ENCODE results near the gene KCNJ14.

The KCNJ14 gene

DNA sequence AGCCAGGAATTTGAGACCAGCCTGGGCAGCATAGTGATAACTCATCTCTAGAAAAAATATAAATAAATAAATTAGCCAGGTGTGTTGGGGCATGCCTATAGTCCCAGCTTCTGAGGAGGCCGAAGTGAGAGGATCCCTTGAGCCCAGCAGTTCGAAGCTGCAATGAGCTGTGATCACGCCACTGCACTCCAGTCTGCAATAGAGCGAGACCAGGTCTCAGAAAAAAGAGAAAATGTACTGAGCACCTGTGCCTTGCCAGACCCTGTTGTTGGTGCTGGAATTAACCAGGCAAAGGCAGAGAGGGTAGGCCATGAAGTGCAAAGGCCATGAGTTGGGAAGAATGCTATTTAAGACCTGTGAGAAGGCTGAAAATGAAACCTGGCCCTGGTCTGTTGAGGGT is 16.5 kb downstream of the KCNJ14 start:
- H3K27me3 Mint-ChIP-seq (ENCODE audit: low read depth): no peaks in the 10 kb centered on the region
- no peak overlapping the region for H3K27ac Mint-ChIP-seq
- no peaks in the 10 kb centered on the region for H3K9me3 Mint-ChIP-seq
- H3K4me1 Mint-ChIP-seq (ENCODE audit: low read depth): peaks cover 12% of the 10 kb centered on the region
- H3K4me3 Mint-ChIP-seq: no peak overlapping the region
- H3K36me3 Mint-ChIP-seq (ENCODE audit: low read depth): peaks cover 16% of the 10 kb centered on the region

DNA sequence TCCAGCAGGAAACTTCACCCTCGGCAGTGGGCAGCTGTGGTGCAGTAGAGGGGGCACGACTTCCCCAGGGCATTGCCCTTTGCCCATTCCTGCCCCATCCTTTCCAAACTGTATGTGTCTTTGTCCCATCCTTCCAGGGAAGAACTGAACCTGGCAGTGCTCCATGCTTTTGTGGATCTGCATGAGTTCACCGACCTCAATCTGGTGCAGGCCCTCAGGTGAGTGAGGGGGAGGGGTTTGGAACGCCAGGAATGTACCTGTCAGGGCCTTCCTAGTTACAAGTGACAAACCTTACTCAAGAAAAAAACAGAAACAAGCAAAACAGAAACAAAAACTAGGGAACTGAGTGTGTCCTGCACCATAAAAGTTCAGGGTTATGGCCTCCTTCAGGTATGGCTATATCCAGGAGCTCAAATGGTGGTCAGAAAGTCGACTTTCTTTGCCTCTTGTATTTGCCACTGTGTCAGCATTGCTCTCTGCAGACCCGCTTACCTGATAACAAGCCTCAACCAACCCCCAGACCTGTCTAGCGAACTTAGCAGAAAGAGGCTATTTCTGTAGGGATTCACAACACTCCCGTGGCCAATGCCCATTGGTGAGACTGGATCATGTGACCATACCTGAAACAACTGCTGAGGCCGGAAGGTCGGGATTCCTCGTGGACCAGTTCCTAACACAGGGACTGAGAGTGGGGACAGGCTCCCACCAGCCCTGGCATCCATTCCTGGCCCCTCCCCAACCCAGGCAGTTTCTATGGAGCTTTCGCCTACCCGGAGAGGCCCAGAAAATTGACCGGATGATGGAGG is 18.0 kb downstream of the KCNJ14 start:
- Mint-ChIP-seq H3K27ac (no peak overlapping the region), H3K9me3 (no peaks in the 10 kb centered on the region), H3K36me3 (ENCODE audit: low read depth) (peaks cover 16% of the 10 kb centered on the region), H3K4me3 (no peak overlapping the region), H3K4me1 (ENCODE audit: low read depth) (peaks cover 12% of the 10 kb centered on the region), H3K27me3 (ENCODE audit: low read depth) (no peaks in the 10 kb centered on the region)

- H3K36me3 Mint-ChIP-seq (ENCODE audit: low read depth): peaks cover 15% of the 10 kb centered on the region
- peaks cover 10% of the 10 kb centered on the region for H3K4me1 Mint-ChIP-seq (ENCODE audit: low read depth)
- H3K27ac Mint-ChIP-seq: no peak overlapping the region
- no peak overlapping the region for H3K4me3 Mint-ChIP-seq
- H3K9me3 Mint-ChIP-seq: no peaks in the 10 kb centered on the region
- H3K27me3 Mint-ChIP-seq (ENCODE audit: low read depth): no peaks in the 10 kb centered on the region
Measured at GRCh38 chr19:48474084-48474592, 18.8 kb downstream of the KCNJ14 start.

GRCh38 chr19:48475369-48476068 is 20.1 kb downstream of the KCNJ14 start:
- Mint-ChIP-seq H3K36me3 (ENCODE audit: low read depth) (peaks cover 20% of the 10 kb centered on the region), H3K9me3 (no peaks in the 10 kb centered on the region), H3K4me3 (no peak overlapping the region), H3K4me1 (ENCODE audit: low read depth) (peaks cover 12% of the 10 kb centered on the region), H3K27me3 (ENCODE audit: low read depth) (no peaks in the 10 kb centered on the region), H3K27ac (no peak overlapping the region)

- no peak overlapping the region for H3K27ac Mint-ChIP-seq
- peaks cover 21% of the 10 kb centered on the region for H3K36me3 Mint-ChIP-seq (ENCODE audit: low read depth)
- no peaks in the 10 kb centered on the region for H3K9me3 Mint-ChIP-seq
- H3K4me1 Mint-ChIP-seq (ENCODE audit: low read depth): peaks cover 13% of the 10 kb centered on the region
- H3K4me3 Mint-ChIP-seq: no peak overlapping the region
- no peaks in the 10 kb centered on the region for H3K27me3 Mint-ChIP-seq (ENCODE audit: low read depth)
Measured at GRCh38 chr19:48476176-48476575, 20.8 kb downstream of the KCNJ14 start.

GRCh38 chr19:48477067-48477685 is 21.8 kb downstream of the KCNJ14 start:
- Mint-ChIP-seq H3K4me1 (ENCODE audit: low read depth) (peaks cover 15% of the 10 kb centered on the region), H3K27me3 (ENCODE audit: low read depth) (no peaks in the 10 kb centered on the region), H3K27ac (no peak overlapping the region), H3K4me3 (no peak overlapping the region), H3K36me3 (ENCODE audit: low read depth) (peaks cover 16% of the 10 kb centered on the region), H3K9me3 (no peaks in the 10 kb centered on the region)

DNA sequence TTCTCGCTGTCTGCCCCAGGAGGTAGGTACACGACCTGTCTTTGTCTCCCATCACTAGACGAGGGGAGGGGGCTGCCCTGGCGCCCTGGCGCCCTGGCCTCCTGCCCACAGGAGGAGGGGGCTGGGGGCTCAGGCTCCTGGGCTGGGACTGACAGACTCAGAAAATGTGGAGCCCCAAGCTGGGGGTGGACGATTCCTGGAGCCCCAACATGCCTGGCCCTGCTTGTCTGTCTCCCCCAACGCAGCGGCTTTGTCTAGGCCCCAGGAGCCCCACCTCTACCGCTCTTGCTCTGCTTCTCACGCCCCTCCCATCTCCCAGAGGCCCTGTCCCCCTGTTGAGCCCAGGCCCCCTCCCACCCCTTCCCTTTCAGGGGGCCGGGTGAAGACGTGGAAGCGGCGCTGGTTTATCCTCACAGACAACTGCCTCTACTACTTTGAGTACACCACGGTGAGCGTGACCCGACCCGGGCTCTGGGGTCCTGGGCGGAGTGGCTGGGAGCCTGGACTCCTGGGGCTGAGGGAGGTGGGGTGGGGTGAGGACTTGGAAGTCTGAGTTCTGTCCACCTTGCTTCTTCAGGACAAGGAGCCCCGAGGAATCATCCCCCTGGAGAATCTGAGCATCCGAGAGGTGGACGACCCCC is 22.4 kb downstream of the KCNJ14 start:
- Mint-ChIP-seq H3K4me1 (ENCODE audit: low read depth) (peaks cover 15% of the 10 kb centered on the region), H3K4me3 (no peak overlapping the region), H3K27me3 (ENCODE audit: low read depth) (no peaks in the 10 kb centered on the region), H3K27ac (no peak overlapping the region), H3K36me3 (ENCODE audit: low read depth) (peaks cover 16% of the 10 kb centered on the region), H3K9me3 (no peaks in the 10 kb centered on the region)

- no peaks in the 10 kb centered on the region for H3K27me3 Mint-ChIP-seq (ENCODE audit: low read depth)
- H3K27ac Mint-ChIP-seq: no peak overlapping the region
- H3K4me1 Mint-ChIP-seq (ENCODE audit: low read depth): peaks cover 15% of the 10 kb centered on the region
- H3K9me3 Mint-ChIP-seq: no peaks in the 10 kb centered on the region
- peaks cover 16% of the 10 kb centered on the region for H3K36me3 Mint-ChIP-seq (ENCODE audit: low read depth)
- no peak overlapping the region for H3K4me3 Mint-ChIP-seq
Measured at GRCh38 chr19:48478339-48479256, 23.2 kb downstream of the KCNJ14 start.

GRCh38 chr19:48479686-48480085 is 24.3 kb downstream of the KCNJ14 start:
- no peaks in the 10 kb centered on the region for H3K9me3 Mint-ChIP-seq
- H3K27ac Mint-ChIP-seq: no peak overlapping the region
- peak overlapping the region; percentile 63 for H3K4me3 Mint-ChIP-seq
- peaks cover 13% of the 10 kb centered on the region for H3K4me1 Mint-ChIP-seq (ENCODE audit: low read depth)
- H3K27me3 Mint-ChIP-seq (ENCODE audit: low read depth): no peaks in the 10 kb centered on the region
- H3K36me3 Mint-ChIP-seq (ENCODE audit: low read depth): peaks cover 15% of the 10 kb centered on the region

DNA sequence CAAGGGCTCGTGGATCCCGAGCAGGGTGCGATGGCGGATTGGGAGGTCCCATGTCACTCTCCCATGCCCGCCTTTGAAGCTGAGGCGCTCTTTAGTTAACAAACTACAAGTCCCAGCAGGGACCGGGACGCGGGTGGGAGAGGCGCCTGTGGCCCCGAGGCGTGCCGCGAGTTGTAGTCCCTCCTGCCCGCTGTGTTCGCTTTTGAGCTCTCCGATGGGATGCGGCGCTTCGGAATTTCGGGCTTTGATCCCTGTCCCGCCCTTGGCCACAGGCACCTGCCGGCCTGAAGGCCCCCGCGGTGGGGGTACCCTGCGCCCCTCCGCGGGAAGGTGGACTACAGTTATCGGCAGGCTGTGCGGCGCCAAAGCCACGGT is 24.8 kb downstream of the KCNJ14 start:
- Mint-ChIP-seq H3K4me3 (peak overlapping the region; percentile 80), H3K27ac (peak overlapping the region; percentile 82), H3K27me3 (ENCODE audit: low read depth) (no peaks in the 10 kb centered on the region), H3K36me3 (ENCODE audit: low read depth) (peaks cover 14% of the 10 kb centered on the region), H3K9me3 (no peaks in the 10 kb centered on the region), H3K4me1 (ENCODE audit: low read depth) (peaks cover 13% of the 10 kb centered on the region)

- peaks cover 13% of the 10 kb centered on the region for H3K4me1 Mint-ChIP-seq (ENCODE audit: low read depth)
- peak overlapping the region; percentile 80 for H3K4me3 Mint-ChIP-seq
Measured at GRCh38 chr19:48480558-48481500, 25.5 kb downstream of the KCNJ14 start.

GRCh38 chr19:48481846-48482639 is 26.7 kb downstream of the KCNJ14 start:
- peaks cover 13% of the 10 kb centered on the region for H3K4me1 Mint-ChIP-seq (ENCODE audit: low read depth)

More at GRCh38 chr19:48480558-48481500, 25.5 kb downstream of the KCNJ14 start:
- Mint-ChIP-seq H3K36me3 (ENCODE audit: low read depth) (peaks cover 10% of the 10 kb centered on the region), H3K9me3 (no peaks in the 10 kb centered on the region), H3K27ac (peak overlapping the region; percentile 82), H3K27me3 (ENCODE audit: low read depth) (no peaks in the 10 kb centered on the region)

More at GRCh38 chr19:48481846-48482639, 26.7 kb downstream of the KCNJ14 start:
- peaks cover 10% of the 10 kb centered on the region for H3K36me3 Mint-ChIP-seq (ENCODE audit: low read depth)
- no peaks in the 10 kb centered on the region for H3K27me3 Mint-ChIP-seq (ENCODE audit: low read depth)
- H3K27ac Mint-ChIP-seq: peak overlapping the region; percentile 45
- no peak overlapping the region for H3K4me3 Mint-ChIP-seq
- H3K9me3 Mint-ChIP-seq: no peaks in the 10 kb centered on the region
